ENCODE measurements around the gene ROR1.

DNA sequence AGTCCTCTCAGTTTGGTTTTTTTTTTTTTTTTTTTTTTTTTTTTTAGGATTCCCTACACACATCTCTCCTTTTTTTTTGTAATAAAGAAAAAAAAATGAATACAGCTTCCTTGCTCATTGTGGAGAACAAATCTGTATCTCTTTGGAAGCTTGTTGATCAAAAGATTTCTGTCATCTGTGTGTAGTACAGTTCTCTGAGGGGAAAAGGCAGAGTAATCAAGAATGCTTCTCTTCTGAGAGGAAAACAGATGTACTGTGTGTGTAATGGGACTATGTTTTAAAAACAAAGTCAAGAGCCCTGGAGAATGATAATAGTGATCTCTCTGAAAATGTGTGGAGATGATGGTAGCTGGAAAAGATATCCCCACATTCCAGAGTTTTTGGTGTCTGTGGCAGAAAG lies 16.5 kb upstream of the ROR1 start:
- no peak for TF ChIP-seq POLR2A (IDR thresholded peaks at IDR 0.05; ENCODE audit: low read length)
- TF ChIP-seq GATA1 (IDR thresholded peaks at IDR 0.05; ENCODE audit: low read depth, low read length): no peak
